SU-DHL-6 (cell line): ENCODE measurements around the gene CLDN4.

Experiments used
- H2AFZ ChIP-seq: fragments of 200-600 bp; sonication (generic); 2 replicates; pipeline ENCODE4 v1.6.1; 2014; ENCODE audit warnings: low read depth, mild to moderate bottlenecking, moderate library complexity, mixed read lengths, antibody characterized with exemption, low read length; ENCODE audit not compliant: severe bottlenecking
- H3F3A ChIP-seq: fragments of 200-600 bp; shearing (Covaris generic); 2 replicates; pipeline ENCODE4 v1.6.0; 2016; ENCODE audit warnings: antibody characterized with exemption, mild to moderate bottlenecking; ENCODE audit not compliant: insufficient read depth
- H3K27ac ChIP-seq: fragments of 200-600 bp; sonication (generic); 2 replicates; pipeline ENCODE4 v1.5.1; 2016; ENCODE audit warnings: low read depth, mild to moderate bottlenecking, low read length, moderate library complexity, mixed read lengths
- H3K27me3 ChIP-seq: fragments of 200-600 bp; sonication (generic), shearing (Covaris generic); 2 replicates; pipeline ENCODE4 v1.6.0; 2014; ENCODE audit warnings: mild to moderate bottlenecking, low read length
- H3K36me3 ChIP-seq: fragments of 200-600 bp; sonication (generic); 2 replicates; pipeline ENCODE4 v1.6.1; 2014; ENCODE audit warnings: mild to moderate bottlenecking, low read length, mixed read lengths
- H3K4me2 ChIP-seq: fragments of 300-600, 200-600 bp; shearing (Covaris generic), sonication (generic); 2 replicates; pipeline ENCODE4 v1.6.0; 2014; ENCODE audit warnings: low read length, low read depth, mild to moderate bottlenecking; ENCODE audit not compliant: poor library complexity, severe bottlenecking
- H3K4me3 ChIP-seq: fragments of 200-600 bp; sonication (generic); 2 replicates; pipeline ENCODE4 v1.5.1; 2014; ENCODE audit warnings: antibody characterized with exemption, low read length, mild to moderate bottlenecking, mixed read lengths; ENCODE audit not compliant: insufficient read depth, poor library complexity, severe bottlenecking
- H3K79me2 ChIP-seq: fragments of 200-600 bp; sonication (generic); 2 replicates; pipeline ENCODE4 v1.6.1; 2014; ENCODE audit warnings: mild to moderate bottlenecking, low read length, moderate library complexity; ENCODE audit not compliant: insufficient read depth
- H3K9ac ChIP-seq: fragments of 200-600 bp; sonication (generic); 2 replicates; pipeline ENCODE4 v1.7.0; 2014; ENCODE audit warnings: mild to moderate bottlenecking, low read length
- H3K9me2 ChIP-seq: fragments of 200-600 bp; sonication (generic); replicated peaks from 2 replicates; pipeline ENCODE4 v1.6.1; 2014; ENCODE audit warnings: low read length; ENCODE audit not compliant: insufficient read depth
- H3K9me3 ChIP-seq: fragments of 200-600 bp; sonication (generic); 2 replicates; pipeline ENCODE4 v1.6.1; 2014; ENCODE audit warnings: low read length, mixed read lengths; ENCODE audit not compliant: insufficient read depth
- H4K20me1 ChIP-seq: fragments of 200-600 bp; sonication (generic); 2 replicates; pipeline ENCODE4 v1.6.1; 2014; ENCODE audit warnings: low read depth, mild to moderate bottlenecking, antibody characterized with exemption, low read length, moderate library complexity, mixed read lengths
- EZH2phosphoT487 ChIP-seq: fragments of 200-600 bp; sonication (generic), shearing (Covaris generic); conservative IDR thresholded peaks from 2 replicates; pipeline ENCODE4 v1.6.1; 2018; ENCODE audit warnings: mild to moderate bottlenecking, antibody characterized with exemption, low read length, moderate library complexity, mixed read lengths
- TF ChIP-seq, protein P1 (sequence below): fragments of 200-600 bp; sonication (generic); IDR thresholded peaks from one replicate; pipeline ENCODE4 v1.5.1; 2017; ENCODE audit warnings: antibody characterized with exemption, mild to moderate bottlenecking, low read length, moderate library complexity; ENCODE audit not compliant: insufficient read depth, poor library complexity, severe bottlenecking

The CLDN4 gene

DNA sequence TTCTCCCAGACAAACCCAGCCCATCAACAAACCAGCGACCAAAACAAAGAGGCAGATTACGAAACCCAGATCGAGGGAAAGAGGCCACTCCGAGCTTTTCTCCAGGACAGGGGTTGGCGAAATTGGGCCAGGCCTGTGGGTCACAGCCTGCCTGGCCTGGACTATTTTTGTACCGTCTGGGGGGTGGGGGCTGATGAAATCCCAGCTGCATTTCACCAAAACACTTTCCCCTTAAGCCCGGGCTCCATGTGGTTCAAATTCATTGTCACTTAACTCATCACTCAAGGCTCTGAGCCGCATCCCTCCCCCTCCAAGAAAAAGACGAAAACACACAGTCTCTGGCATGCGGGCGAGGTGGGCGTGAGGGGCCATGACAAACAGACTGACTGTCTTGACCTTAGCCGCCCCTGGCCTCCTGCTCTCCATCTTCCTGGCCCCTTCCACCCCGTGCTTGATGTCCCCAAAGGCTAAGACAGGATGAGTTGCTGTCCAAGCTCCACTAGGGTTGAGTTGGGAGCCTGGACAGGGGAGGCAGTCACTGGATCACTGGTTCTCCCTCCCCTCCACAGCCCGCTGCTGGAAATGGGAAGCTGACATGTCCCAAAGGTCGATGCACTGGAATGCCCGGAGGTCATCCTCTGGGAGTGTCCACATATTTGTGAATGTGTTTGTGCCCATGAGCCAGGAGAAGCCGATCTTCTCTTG lies 49.3 kb downstream of the CLDN4 start:
- no peaks in the 10 kb centered on the region for H3K9me3 ChIP-seq

DNA sequence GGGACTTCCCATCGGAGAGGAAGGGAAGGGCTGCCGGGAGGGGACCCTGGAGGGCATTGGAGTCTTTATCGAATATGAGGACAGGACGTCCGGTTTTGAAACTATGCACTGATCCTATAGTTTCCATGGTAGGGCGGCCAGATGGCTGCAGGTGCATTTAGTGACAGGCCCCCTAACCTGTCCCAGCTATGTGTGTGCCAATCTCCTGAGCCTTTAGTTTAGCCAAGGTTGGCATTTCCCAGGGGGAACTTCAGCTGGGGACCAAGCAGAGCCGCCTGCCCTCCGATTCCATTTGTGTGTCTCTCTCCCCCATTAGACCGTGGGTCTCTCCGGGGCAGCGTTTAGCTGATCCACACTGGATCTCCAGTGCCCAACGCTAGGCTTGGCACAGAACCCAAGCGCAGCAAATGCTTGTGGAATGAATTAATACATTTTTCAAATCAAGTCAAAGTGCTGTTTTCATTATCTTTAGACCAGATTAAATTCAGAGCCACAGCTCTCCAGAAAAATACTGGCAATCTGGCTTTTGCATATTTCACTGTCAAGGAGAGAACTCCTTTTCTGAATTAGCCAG lies 50.0 kb downstream of the CLDN4 start:
- H3K4me2 ChIP-seq = no peak overlapping the region

More for the DNA sequence above, 49.3 kb downstream of the CLDN4 start:
- Histone ChIP-seq H3K4me3 (no peak overlapping the region), H3K27ac (no peak overlapping the region), H3K79me2 (no peaks in the 10 kb centered on the region), H3F3A (no peaks in the 10 kb centered on the region), H3K9me2 (no peaks in the 10 kb centered on the region), H3K9ac (no peak overlapping the region), H3K36me3 (no peaks in the 10 kb centered on the region), H3K4me2 (no peak overlapping the region), H4K20me1 (no peaks in the 10 kb centered on the region), H3K27me3 (peaks cover 3% of the 10 kb centered on the region; the same call in 1 of the 2 replicates), H2AFZ (no peak overlapping the region)
- TF ChIP-seq, protein P1, sequence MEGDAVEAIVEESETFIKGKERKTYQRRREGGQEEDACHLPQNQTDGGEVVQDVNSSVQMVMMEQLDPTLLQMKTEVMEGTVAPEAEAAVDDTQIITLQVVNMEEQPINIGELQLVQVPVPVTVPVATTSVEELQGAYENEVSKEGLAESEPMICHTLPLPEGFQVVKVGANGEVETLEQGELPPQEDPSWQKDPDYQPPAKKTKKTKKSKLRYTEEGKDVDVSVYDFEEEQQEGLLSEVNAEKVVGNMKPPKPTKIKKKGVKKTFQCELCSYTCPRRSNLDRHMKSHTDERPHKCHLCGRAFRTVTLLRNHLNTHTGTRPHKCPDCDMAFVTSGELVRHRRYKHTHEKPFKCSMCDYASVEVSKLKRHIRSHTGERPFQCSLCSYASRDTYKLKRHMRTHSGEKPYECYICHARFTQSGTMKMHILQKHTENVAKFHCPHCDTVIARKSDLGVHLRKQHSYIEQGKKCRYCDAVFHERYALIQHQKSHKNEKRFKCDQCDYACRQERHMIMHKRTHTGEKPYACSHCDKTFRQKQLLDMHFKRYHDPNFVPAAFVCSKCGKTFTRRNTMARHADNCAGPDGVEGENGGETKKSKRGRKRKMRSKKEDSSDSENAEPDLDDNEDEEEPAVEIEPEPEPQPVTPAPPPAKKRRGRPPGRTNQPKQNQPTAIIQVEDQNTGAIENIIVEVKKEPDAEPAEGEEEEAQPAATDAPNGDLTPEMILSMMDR = no peak
- no peak for TF ChIP-seq EZH2phosphoT487

DNA sequence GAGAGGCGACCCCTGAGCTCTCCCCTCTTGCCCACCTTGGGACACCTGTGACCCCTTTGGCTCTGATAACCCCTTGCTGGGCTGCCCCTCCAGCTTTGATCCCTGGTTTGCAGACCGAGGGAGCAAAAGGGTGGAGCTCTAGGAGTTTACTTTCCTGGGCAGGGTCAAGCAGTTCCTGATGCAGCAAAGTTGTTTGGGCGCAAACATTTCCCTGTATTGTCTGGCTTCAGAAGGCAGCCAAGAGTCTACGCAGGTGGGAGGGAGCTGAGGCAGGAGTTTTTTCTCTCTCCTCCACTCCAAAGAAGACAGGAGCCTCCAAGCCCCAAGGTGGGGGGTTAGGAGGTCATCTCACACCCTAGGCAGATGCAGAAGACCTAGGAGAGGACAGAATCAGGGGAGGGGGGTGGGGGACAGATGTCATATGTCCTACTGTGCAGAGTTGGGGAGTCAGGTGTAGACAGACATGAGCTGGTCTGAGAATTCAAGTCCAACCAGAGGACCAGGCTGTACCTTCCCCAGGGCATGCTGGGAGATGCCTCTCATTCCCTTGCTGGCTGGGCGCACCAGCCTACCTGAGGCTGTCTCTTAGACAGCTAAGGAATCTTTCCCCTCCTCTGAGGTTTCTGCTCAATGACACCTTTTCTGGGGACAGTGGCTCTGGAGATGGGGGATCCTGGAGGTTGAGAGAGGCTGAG lies 50.7 kb downstream of the CLDN4 start:
- no peaks in the 10 kb centered on the region for H3K9me3 ChIP-seq
- no peaks in the 10 kb centered on the region for H3K9me2 ChIP-seq
- no peak overlapping the region for H2AFZ ChIP-seq
- no peak overlapping the region for H3K4me3 ChIP-seq
- no peaks in the 10 kb centered on the region for H4K20me1 ChIP-seq
- no peak overlapping the region for H3K4me2 ChIP-seq
- no peak overlapping the region for H3K9ac ChIP-seq
- no peak overlapping the region for H3K27ac ChIP-seq
- no peaks in the 10 kb centered on the region for H3F3A ChIP-seq
- peaks cover 3% of the 10 kb centered on the region; the same call in 1 of the 2 replicates for H3K27me3 ChIP-seq
- H3K36me3 ChIP-seq = no peaks in the 10 kb centered on the region
- TF ChIP-seq, protein P1 = no peak
- no peak for TF ChIP-seq EZH2phosphoT487
- no peaks in the 10 kb centered on the region for H3K79me2 ChIP-seq

More for the DNA sequence above, 50.0 kb downstream of the CLDN4 start:
- Histone ChIP-seq H3K9me2 (no peaks in the 10 kb centered on the region), H3K9me3 (no peaks in the 10 kb centered on the region), H3K27me3 (peaks cover 3% of the 10 kb centered on the region; the same call in 1 of the 2 replicates), H3K36me3 (no peaks in the 10 kb centered on the region), H2AFZ (no peak overlapping the region), H3K79me2 (no peaks in the 10 kb centered on the region), H3K27ac (no peak overlapping the region), H3F3A (no peaks in the 10 kb centered on the region), H3K4me3 (no peak overlapping the region), H3K9ac (no peak overlapping the region), H4K20me1 (no peaks in the 10 kb centered on the region)
- TF ChIP-seq, protein P1 = no peak
- no peak for TF ChIP-seq EZH2phosphoT487
